Measurements from ENCODE around the gene TMEM18. TPM values are rescaled to one million over a fixed set of nuclear protein-coding genes. Genes with fewer than 3 reads are reported as not detected.
A peak's percentile ranks its signal among the peaks of the same experiment; 100 is the strongest.

The TMEM18 gene
- total RNA-seq, 4 donors from 2014 or later = 7.3 to 23.7 (median 17.8) TPM

GRCh38 chr2:675982-676646 lies 1.1 kb downstream of the TMEM18 start:
- peaks cover 3 to 30% (median 10%) of the 10 kb centered on the region in 3 donors for H3K4me1 ChIP-seq
- intact Hi-C loops (cut with DNase I) = no loop called here
- no peak for DNase-seq
- H3K9me3 ChIP-seq = no peaks in the 10 kb centered on the region
- H3K36me3 ChIP-seq = peaks cover 3 to 31% (median 6%) of the 10 kb centered on the region in 3 donors
- H3K27ac ChIP-seq = peak overlapping the region; percentile 77 to 99 (median 99)
- H3K27me3 ChIP-seq = no peaks in the 10 kb centered on the region
- TF ChIP-seq POLR2A (IDR thresholded peaks at IDR 0.05) (peak in 1 of 4 donors; percentile 4), CTCF (IDR thresholded peaks at IDR 0.05) (peak in 3 of 6 experiments; percentile 18 to 28 (median 26))
- peak overlapping the region; percentile 76 to 88 (median 86) for H3K4me3 ChIP-seq
- WGBS, 2 donors = 22 to 23% methylated on average over 9 to 11 of the region's 21 CpGs

- H3K27ac ChIP-seq = peak overlapping the region in 2 of 4 donors; percentile 99
- H3K27me3 ChIP-seq = no peaks in the 10 kb centered on the region
- 86 to 100% methylated on average over 4 to 6 of the region's 9 CpGs for WGBS, 2 donors
- no peak overlapping the region for H3K4me3 ChIP-seq
- H3K9me3 ChIP-seq = no peaks in the 10 kb centered on the region
- DNase-seq = no peak
- peaks cover 3 to 38% (median 6%) of the 10 kb centered on the region in 3 donors for H3K36me3 ChIP-seq
- intact Hi-C loops (cut with DNase I) = no loop called here
- no peak for TF ChIP-seq CTCF (IDR thresholded peaks at IDR 0.05)
- TF ChIP-seq POLR2A (IDR thresholded peaks at IDR 0.05) = no peak
- peaks cover 3 to 30% (median 10%) of the 10 kb centered on the region in 3 donors for H3K4me1 ChIP-seq
Measured at GRCh38 chr2:675460-675859, 1.7 kb downstream of the TMEM18 start.

GRCh38 chr2:675051-675450 lies 2.2 kb downstream of the TMEM18 start:
- Histone ChIP-seq H3K36me3 (peaks cover 3 to 42% (median 6%) of the 10 kb centered on the region in 3 donors), H3K27me3 (no peaks in the 10 kb centered on the region), H3K4me3 (no peak overlapping the region), H3K9me3 (no peaks in the 10 kb centered on the region), H3K4me1 (peaks cover 3 to 30% (median 10%) of the 10 kb centered on the region in 3 donors), H3K27ac (no peak overlapping the region)
- 90 to 93% methylated on average over 4 of the region's 4 CpGs for WGBS, 2 donors
- TF ChIP-seq POLR2A (IDR thresholded peaks at IDR 0.05) (no peak), CTCF (IDR thresholded peaks at IDR 0.05) (no peak)
- intact Hi-C loops (cut with DNase I) = no loop called here
- DNase-seq = no peak

- no peaks in the 10 kb centered on the region for H3K9me3 ChIP-seq
- H3K4me1 ChIP-seq = peaks cover 3 to 30% (median 10%) of the 10 kb centered on the region in 3 donors
- 80 to 87% methylated on average over 8 to 9 of the region's 9 CpGs for WGBS, 2 donors
- TF ChIP-seq CTCF (IDR thresholded peaks at IDR 0.05) (no peak), POLR2A (IDR thresholded peaks at IDR 0.05) (no peak)
- H3K4me3 ChIP-seq = no peak overlapping the region
- intact Hi-C loops (cut with DNase I) = no loop called here
- DNase-seq = no peak
- H3K27me3 ChIP-seq = no peaks in the 10 kb centered on the region
- peaks cover 3 to 48% (median 6%) of the 10 kb centered on the region in 3 donors for H3K36me3 ChIP-seq
- no peak overlapping the region for H3K27ac ChIP-seq
Measured at GRCh38 chr2:674321-674985, 2.8 kb downstream of the TMEM18 start.
